Measurements from ENCODE around the gene THUMPD3. TPM values are rescaled to one million over a fixed set of nuclear protein-coding genes. Genes with fewer than 3 reads are reported as not detected.
A peak's percentile ranks its signal among the peaks of the same experiment; 100 is the strongest.

Gene THUMPD3
- total RNA-seq, 3 donors from 2014 or later (not counting 1 experiment from before 2014, with no cell fraction given) = 44.0 to 48.8 (median 46.3) TPM

- no peaks in the 10 kb centered on the region for H3K9me3 Mint-ChIP-seq
- WGBS (ENCODE audit: insufficient coverage) = 67% methylated on average over 1 of the region's 3 CpGs
- Histone ChIP-seq H3K9me3 (ENCODE audit: control insufficient read depth, insufficient read depth, low read length) (no peaks in the 10 kb centered on the region), H3K27ac (ENCODE audit: low read length) (no peak overlapping the region), H3K4me1 (ENCODE audit: control insufficient read depth, insufficient read depth, low read length) (peaks cover 5% of the 10 kb centered on the region), H3K4me3 (ENCODE audit: low read length) (no peak overlapping the region), H3K36me3 (ENCODE audit: control insufficient read depth, insufficient read depth, low read length) (no peaks in the 10 kb centered on the region), H3K27me3 (ENCODE audit: control insufficient read depth, insufficient read depth, low read length) (no peaks in the 10 kb centered on the region)
- ATAC-seq (no peak), DNase-seq (no peak)
- no peaks in the 10 kb centered on the region for H3K36me3 Mint-ChIP-seq
- intact Hi-C loops (cut with micrococcal nuclease) = no loop called here
- H3K27me3 Mint-ChIP-seq (ENCODE audit: low read depth in 2 of 2) = no peaks in the 10 kb centered on the region
- H3K4me1 Mint-ChIP-seq = peaks cover 73 to 76% of the 10 kb centered on the region in 2 donors
- H3K4me3 Mint-ChIP-seq = no peak overlapping the region
- H3K27ac Mint-ChIP-seq = peak overlapping the region; percentile 29 to 42
- no peak for TF ChIP-seq CTCF (IDR thresholded peaks at IDR 0.05)
Observed at GRCh38 chr3:9405756-9406155, 42.9 kb downstream of the THUMPD3 start.

GRCh38 chr3:9406856-9407626 lies 44.2 kb downstream of the THUMPD3 start:
- Histone ChIP-seq H3K4me3 (ENCODE audit: low read length) (no peak overlapping the region), H3K27ac (ENCODE audit: low read length) (no peak overlapping the region), H3K9me3 (ENCODE audit: control insufficient read depth, insufficient read depth, low read length) (no peaks in the 10 kb centered on the region), H3K36me3 (ENCODE audit: control insufficient read depth, insufficient read depth, low read length) (no peaks in the 10 kb centered on the region), H3K4me1 (ENCODE audit: control insufficient read depth, insufficient read depth, low read length) (peaks cover 8% of the 10 kb centered on the region), H3K27me3 (ENCODE audit: control insufficient read depth, insufficient read depth, low read length) (no peaks in the 10 kb centered on the region)
- 87% methylated on average over 6 of the region's 7 CpGs for WGBS (ENCODE audit: insufficient coverage)
- Mint-ChIP-seq H3K36me3 (no peaks in the 10 kb centered on the region), H3K27me3 (ENCODE audit: low read depth in 2 of 2) (no peaks in the 10 kb centered on the region), H3K4me3 (no peak overlapping the region), H3K4me1 (peaks cover 67 to 71% of the 10 kb centered on the region in 2 donors), H3K27ac (peak overlapping the region; percentile 22 to 29), H3K9me3 (no peaks in the 10 kb centered on the region)
- no peak for TF ChIP-seq CTCF (IDR thresholded peaks at IDR 0.05)
- intact Hi-C loops (cut with micrococcal nuclease) = no loop called here
- DNase-seq (no peak), ATAC-seq (no peak)

GRCh38 chr3:9408061-9408460 lies 45.2 kb downstream of the THUMPD3 start:
- WGBS (ENCODE audit: insufficient coverage) = 100% methylated on average over 5 of the region's 6 CpGs
- Mint-ChIP-seq H3K36me3 (no peaks in the 10 kb centered on the region), H3K4me3 (no peak overlapping the region), H3K27me3 (ENCODE audit: low read depth in 2 of 2) (no peaks in the 10 kb centered on the region), H3K27ac (peak overlapping the region in 1 of 2 donors; percentile 65), H3K4me1 (peaks cover 66 to 71% of the 10 kb centered on the region in 2 donors), H3K9me3 (no peaks in the 10 kb centered on the region)
- intact Hi-C loops (cut with micrococcal nuclease) = no loop called here
- H3K4me1 ChIP-seq (ENCODE audit: control insufficient read depth, insufficient read depth, low read length) = peaks cover 16% of the 10 kb centered on the region
- ATAC-seq = no peak
- H3K27ac ChIP-seq (ENCODE audit: low read length) = no peak overlapping the region
- no peaks in the 10 kb centered on the region for H3K36me3 ChIP-seq (ENCODE audit: control insufficient read depth, insufficient read depth, low read length)
- H3K27me3 ChIP-seq (ENCODE audit: control insufficient read depth, insufficient read depth, low read length) = no peaks in the 10 kb centered on the region
- no peak for DNase-seq
- no peak overlapping the region for H3K4me3 ChIP-seq (ENCODE audit: low read length)
- no peak for TF ChIP-seq CTCF (IDR thresholded peaks at IDR 0.05)
- H3K9me3 ChIP-seq (ENCODE audit: control insufficient read depth, insufficient read depth, low read length) = no peaks in the 10 kb centered on the region

GRCh38 chr3:9408546-9408945 lies 45.7 kb downstream of the THUMPD3 start:
- WGBS (ENCODE audit: insufficient coverage) = no CpG with 5 or more reads among the region's 1 CpG
- Histone ChIP-seq H3K27me3 (ENCODE audit: control insufficient read depth, insufficient read depth, low read length) (no peaks in the 10 kb centered on the region), H3K27ac (ENCODE audit: low read length) (no peak overlapping the region), H3K4me1 (ENCODE audit: control insufficient read depth, insufficient read depth, low read length) (peaks cover 16% of the 10 kb centered on the region), H3K4me3 (ENCODE audit: low read length) (no peak overlapping the region), H3K36me3 (ENCODE audit: control insufficient read depth, insufficient read depth, low read length) (no peaks in the 10 kb centered on the region), H3K9me3 (ENCODE audit: control insufficient read depth, insufficient read depth, low read length) (no peaks in the 10 kb centered on the region)
- Mint-ChIP-seq H3K4me1 (peaks cover 65 to 70% of the 10 kb centered on the region in 2 donors), H3K27ac (peak overlapping the region; percentile 44 to 65), H3K36me3 (no peaks in the 10 kb centered on the region), H3K27me3 (ENCODE audit: low read depth in 2 of 2) (no peaks in the 10 kb centered on the region), H3K4me3 (no peak overlapping the region), H3K9me3 (no peaks in the 10 kb centered on the region)
- no peak for TF ChIP-seq CTCF (IDR thresholded peaks at IDR 0.05)
- DNase-seq (no peak), ATAC-seq (no peak)
- intact Hi-C loops (cut with micrococcal nuclease) = no loop called here
